MM.1S (cell line): ENCODE measurements around the gene CTDNEP1.

Experiments
- DNase-seq: peaks from one replicate; pipeline ENCODE4 v3.0.0-alpha.2; 2015
- H2AFZ ChIP-seq: fragments of 300-600 bp; sonication (generic); 2 replicates; pipeline ENCODE4 v1.6.0; 2016; ENCODE audit warnings: antibody characterized with exemption, low read length
- H3F3A ChIP-seq: fragments of 300-600 bp; sonication (generic); 2 replicates; pipeline ENCODE4 v1.6.1; 2016; ENCODE audit warnings: mild to moderate bottlenecking, antibody characterized with exemption, low read length, moderate library complexity, mixed read lengths; ENCODE audit not compliant: insufficient read depth
- H3K27ac ChIP-seq: fragments of 300-600 bp; sonication (generic); 2 replicates; pipeline ENCODE4 v1.5.1; 2016; ENCODE audit warnings: mild to moderate bottlenecking, low read length
- H3K27me3 ChIP-seq: fragments of 300-600 bp; sonication (generic); replicated peaks from 2 replicates; pipeline ENCODE4 v1.6.0; 2016; ENCODE audit warnings: low read length; ENCODE audit not compliant: insufficient read depth
- H3K36me3 ChIP-seq: fragments of 300-600 bp; sonication (generic); replicated peaks from 2 replicates; pipeline ENCODE4 v1.6.1; 2016; ENCODE audit warnings: mild to moderate bottlenecking, low read length, mixed read lengths; ENCODE audit not compliant: insufficient read depth
- H3K4me1 ChIP-seq: fragments of 300-600 bp; sonication (generic); 2 replicates; pipeline ENCODE4 v1.6.1; 2016; ENCODE audit warnings: low read length, mixed read lengths
- H3K4me2 ChIP-seq: fragments of 300-600 bp; sonication (generic); 2 replicates; pipeline ENCODE4 v1.6.0; 2016; ENCODE audit warnings: low read depth, low read length
- H3K4me3 ChIP-seq: fragments of 300-600 bp; sonication (generic); 2 replicates; pipeline ENCODE4 v1.5.1; 2016; ENCODE audit warnings: low read length, mixed read lengths
- H3K79me2 ChIP-seq: fragments of 300-600 bp; sonication (generic); 2 replicates; pipeline ENCODE4 v1.6.1; 2016; ENCODE audit warnings: mixed run types, low read length, mixed read lengths
- H3K9ac ChIP-seq: fragments of 300-600 bp; sonication (generic); 2 replicates; pipeline ENCODE4 v1.6.1; 2016; ENCODE audit warnings: low read length, mixed read lengths
- H3K9me2 ChIP-seq: fragments of 300-600 bp; sonication (generic); replicated peaks from 2 replicates; pipeline ENCODE4 v1.6.1; 2016; ENCODE audit warnings: mild to moderate bottlenecking, low read length, mixed read lengths; ENCODE audit not compliant: insufficient read depth
- H3K9me3 ChIP-seq: fragments of 300-600 bp; sonication (generic); replicated peaks from 2 replicates; pipeline ENCODE4 v1.6.1; 2016; ENCODE audit warnings: mild to moderate bottlenecking, low read length, mixed read lengths; ENCODE audit not compliant: insufficient read depth
- H4K20me1 ChIP-seq: fragments of 300-600 bp; sonication (generic); 2 replicates; pipeline ENCODE4 v1.6.1; 2016; ENCODE audit warnings: mild to moderate bottlenecking, low read length, moderate library complexity, mixed read lengths; ENCODE audit not compliant: insufficient read depth
- EZH2 ChIP-seq: fragments of 300-600 bp; sonication (generic); optimal IDR thresholded peaks from 2 replicates; pipeline ENCODE3; 2017; ENCODE audit warnings: low read depth, mild to moderate bottlenecking, antibody characterized with exemption, low read length, mixed read lengths
- EZH2phosphoT487 ChIP-seq: fragments of 300-600 bp; sonication (generic); IDR thresholded peaks from 2 replicates; pipeline ENCODE4 v1.6.1; 2018; ENCODE audit warnings: antibody characterized with exemption, low read length
- TF ChIP-seq, protein P1 (sequence below): fragments of 300-600 bp; sonication (generic); IDR thresholded peaks from 2 replicates; pipeline ENCODE4 v1.5.1; 2016; ENCODE audit warnings: antibody characterized with exemption, low read length, mixed read lengths

CTDNEP1 gene

DNA sequence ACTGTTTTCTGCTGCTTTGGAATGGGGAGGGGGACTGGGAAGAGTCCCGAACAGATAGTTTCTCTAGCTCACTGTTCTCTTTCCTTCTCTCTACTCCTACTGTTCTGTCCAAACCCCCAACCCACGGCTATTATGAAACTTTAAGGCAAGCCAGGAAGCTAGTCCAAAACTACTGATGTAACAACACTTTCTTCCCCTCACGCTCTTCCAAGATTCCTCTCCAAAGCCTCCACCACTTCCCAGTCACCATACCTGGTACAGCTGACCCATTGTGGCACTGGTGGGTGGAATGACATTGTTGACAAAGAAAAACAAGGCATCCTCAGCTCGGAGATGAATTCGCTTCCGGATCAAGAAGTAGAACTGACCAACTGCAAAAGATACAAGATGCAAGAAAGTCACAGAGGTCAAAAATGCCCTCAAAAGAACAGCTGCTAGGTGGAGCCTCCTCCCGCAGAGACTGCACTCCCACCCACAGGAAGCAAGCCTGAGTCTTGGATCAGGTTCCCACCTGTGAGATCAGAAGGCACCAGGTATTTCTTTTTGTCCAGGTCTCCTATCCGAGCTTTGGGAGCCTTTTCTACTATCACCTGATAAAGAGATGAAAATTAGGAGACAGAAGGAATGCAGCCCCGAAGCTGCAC is 10.3 kb downstream of the CTDNEP1 start:
- Histone ChIP-seq H3K79me2 (peaks cover 54% of the 10 kb centered on the region), H3F3A (peaks cover 54% of the 10 kb centered on the region)

DNA sequence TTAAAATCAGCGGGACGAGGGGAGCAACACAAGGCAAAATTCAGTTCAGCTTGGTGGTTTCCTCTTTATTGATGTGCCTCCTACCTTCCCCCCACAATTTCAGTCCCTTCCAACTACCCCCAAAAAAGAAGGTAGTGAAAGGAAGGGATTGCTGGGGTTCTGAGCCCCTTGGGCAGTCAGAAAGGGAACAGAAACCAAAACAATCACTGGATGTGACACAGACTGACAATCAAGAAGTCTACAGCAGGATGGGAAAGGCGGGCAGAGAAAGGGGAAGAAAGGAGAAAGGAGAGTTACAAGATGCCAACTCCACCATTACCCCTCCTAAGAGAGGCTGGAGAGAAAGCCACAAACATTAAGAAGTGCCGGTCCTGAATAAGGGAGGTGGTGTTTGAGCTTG is 11.2 kb downstream of the CTDNEP1 start:
- Histone ChIP-seq H3K27ac (no peak overlapping the region), H4K20me1 (no peaks in the 10 kb centered on the region), H2AFZ (no peak overlapping the region), H3K36me3 (no peaks in the 10 kb centered on the region), H3K79me2 (peaks cover 56% of the 10 kb centered on the region), H3K9me2 (no peaks in the 10 kb centered on the region), H3K4me1 (peaks cover 25% of the 10 kb centered on the region), H3K9me3 (no peaks in the 10 kb centered on the region), H3K4me2 (peak overlapping the region; percentile 87; the same call in 1 of the 2 replicates), H3K27me3 (no peaks in the 10 kb centered on the region), H3K9ac (no peak overlapping the region), H3K4me3 (no peak overlapping the region), H3F3A (peaks cover 53% of the 10 kb centered on the region)
- DNase-seq = no peak
- TF ChIP-seq, protein P1, sequence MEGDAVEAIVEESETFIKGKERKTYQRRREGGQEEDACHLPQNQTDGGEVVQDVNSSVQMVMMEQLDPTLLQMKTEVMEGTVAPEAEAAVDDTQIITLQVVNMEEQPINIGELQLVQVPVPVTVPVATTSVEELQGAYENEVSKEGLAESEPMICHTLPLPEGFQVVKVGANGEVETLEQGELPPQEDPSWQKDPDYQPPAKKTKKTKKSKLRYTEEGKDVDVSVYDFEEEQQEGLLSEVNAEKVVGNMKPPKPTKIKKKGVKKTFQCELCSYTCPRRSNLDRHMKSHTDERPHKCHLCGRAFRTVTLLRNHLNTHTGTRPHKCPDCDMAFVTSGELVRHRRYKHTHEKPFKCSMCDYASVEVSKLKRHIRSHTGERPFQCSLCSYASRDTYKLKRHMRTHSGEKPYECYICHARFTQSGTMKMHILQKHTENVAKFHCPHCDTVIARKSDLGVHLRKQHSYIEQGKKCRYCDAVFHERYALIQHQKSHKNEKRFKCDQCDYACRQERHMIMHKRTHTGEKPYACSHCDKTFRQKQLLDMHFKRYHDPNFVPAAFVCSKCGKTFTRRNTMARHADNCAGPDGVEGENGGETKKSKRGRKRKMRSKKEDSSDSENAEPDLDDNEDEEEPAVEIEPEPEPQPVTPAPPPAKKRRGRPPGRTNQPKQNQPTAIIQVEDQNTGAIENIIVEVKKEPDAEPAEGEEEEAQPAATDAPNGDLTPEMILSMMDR = no peak
- TF ChIP-seq EZH2 (no peak), EZH2phosphoT487 (no peak)

More for the DNA sequence above, 10.3 kb downstream of the CTDNEP1 start:
- Histone ChIP-seq H3K27ac (peak overlapping the region; percentile 75; the same call in 1 of the 2 replicates), H3K4me1 (peaks cover 20% of the 10 kb centered on the region), H4K20me1 (no peaks in the 10 kb centered on the region), H3K27me3 (no peaks in the 10 kb centered on the region), H2AFZ (no peak overlapping the region), H3K9ac (peak overlapping the region; percentile 91), H3K36me3 (no peaks in the 10 kb centered on the region), H3K9me2 (no peaks in the 10 kb centered on the region), H3K9me3 (no peaks in the 10 kb centered on the region), H3K4me3 (peak overlapping the region; percentile 96), H3K4me2 (peak overlapping the region; percentile 87)
- TF ChIP-seq, protein P1 = no peak
- no peak for TF ChIP-seq EZH2
- no peak for TF ChIP-seq EZH2phosphoT487
- peak; percentile 31 for DNase-seq

DNA sequence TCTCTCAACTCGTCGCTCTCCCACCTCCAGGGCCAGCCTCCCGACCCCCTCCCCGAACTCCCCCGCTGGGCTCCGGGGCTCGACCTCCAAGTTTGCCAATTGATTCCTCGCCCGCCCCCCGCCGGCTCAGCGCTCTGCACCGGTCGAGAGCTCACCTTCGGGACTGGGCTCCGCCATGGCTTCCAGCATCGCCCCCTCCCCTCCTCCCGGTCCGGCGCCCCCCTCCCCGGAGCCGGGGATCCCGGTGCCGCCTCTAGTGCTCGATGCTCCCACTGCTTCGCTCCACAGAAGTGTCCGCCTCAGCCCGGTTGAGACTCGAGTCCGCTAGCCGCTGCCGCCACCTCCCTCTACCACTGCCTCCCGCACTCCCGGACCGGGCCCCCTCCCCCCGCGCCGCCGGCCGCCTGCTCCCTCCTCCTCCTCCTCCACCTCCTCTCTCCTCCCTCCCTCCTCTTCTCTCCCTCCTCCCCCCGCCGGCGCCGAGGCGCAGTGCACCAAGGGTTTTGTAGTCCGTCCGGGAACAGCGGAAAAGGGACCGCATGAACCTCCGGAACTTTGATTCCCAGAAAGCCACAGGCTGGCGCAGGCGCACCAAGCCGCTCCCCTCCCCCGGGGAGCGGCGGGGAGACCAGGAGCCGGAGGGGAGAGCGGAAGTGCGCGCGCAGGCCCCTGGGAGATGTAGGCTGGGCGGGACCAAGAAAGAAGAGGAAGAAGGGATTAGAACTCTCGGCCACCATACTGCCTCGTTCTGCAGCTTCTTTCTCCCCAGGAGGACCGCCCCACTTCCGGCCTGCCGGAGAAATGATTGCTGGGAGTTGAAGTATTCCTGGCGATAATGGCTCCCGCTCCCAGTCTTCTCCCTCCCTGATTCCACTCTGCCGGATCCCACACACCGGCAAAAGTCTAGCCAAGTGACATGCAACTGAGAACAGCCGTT is 12.2 kb downstream of the CTDNEP1 start, which contains the start of gene PHF23:
PHF23 (minus strand) TSS at position 367 of the 937 bp plus-strand sequence; CDS start at position 189, 178 bp downstream.
- peak; percentile 99 for DNase-seq
- H3K27me3 ChIP-seq = no peaks in the 10 kb centered on the region
- H4K20me1 ChIP-seq = no peaks in the 10 kb centered on the region
- H3K9me3 ChIP-seq = no peaks in the 10 kb centered on the region
- H3F3A ChIP-seq = peaks cover 57% of the 10 kb centered on the region
- H3K27ac ChIP-seq = peak within 1 kb of the TSS; percentile 48; the same call in 1 of the 2 replicates
- peak within 1 kb of the TSS; percentile 29 for H2AFZ ChIP-seq
- TF ChIP-seq, protein P1 = no peak
- no peak for TF ChIP-seq EZH2phosphoT487
- no peak for TF ChIP-seq EZH2
- peaks cover 30% of the 10 kb centered on the region for H3K4me1 ChIP-seq
- H3K4me2 ChIP-seq = peak within 1 kb of the TSS; percentile 87; the same call in 1 of the 2 replicates
- peak within 1 kb of the TSS; percentile 91 for H3K4me3 ChIP-seq
- H3K79me2 ChIP-seq = peaks cover 65% of the 10 kb centered on the region
- no peaks in the 10 kb centered on the region; the same call in 1 of the 2 replicates for H3K36me3 ChIP-seq
- no peaks in the 10 kb centered on the region for H3K9me2 ChIP-seq
- peak within 1 kb of the TSS; percentile 89 for H3K9ac ChIP-seq
